OCI-LY7 (cell line): Measurements from ENCODE around the gene GM2A. TPM values are rescaled to one million over a fixed set of nuclear protein-coding genes. Genes with fewer than 3 reads are reported as not detected.

Experiments
- BruUV-seq: library from RNA; stranded (reverse); fragments of 400-500 nt; replicated peaks from 2 replicates; lab custom pipeline; 2021; lab: Mats Ljungman, UMichigan
- CTCF ChIA-PET: fragments of 300-600 bp; sonication (Branson Sonifier 250); formaldehyde crosslinking; loops from one replicate; lab custom pipeline; 2022; ENCODE audit warnings: antibody characterized with exemption; ENCODE audit not compliant: unreplicated experiment; lab: Charles Lee
- POLR2A ChIA-PET: fragments of 300-600 bp; sonication (Branson Sonifier 250); formaldehyde crosslinking; loops from one replicate; lab custom pipeline; 2022; ENCODE audit warnings: antibody characterized with exemption; lab: Charles Lee
- DNase-seq: peaks from one replicate; pipeline ENCODE4 v3.0.0-alpha.2; 2015; ENCODE audit warnings: low spot score
- H2AFZ ChIP-seq: fragments of 200-600 bp; sonication (generic), shearing (Covaris generic); 2 replicates; pipeline ENCODE4 v1.6.1; 2014; ENCODE audit warnings: mild to moderate bottlenecking, antibody characterized with exemption, low read length, moderate library complexity
- H3K27ac ChIP-seq: fragments of 200-600 bp; sonication (generic); 2 replicates; pipeline ENCODE4 v1.5.1; 2014; ENCODE audit warnings: mixed run types, low read depth, mild to moderate bottlenecking, moderate library complexity, low read length, inconsistent platforms; ENCODE audit not compliant: poor library complexity, severe bottlenecking
- H3K36me3 ChIP-seq: fragments of 200-600 bp; sonication (generic); 2 replicates; pipeline ENCODE4 v1.6.1; 2014; ENCODE audit warnings: mild to moderate bottlenecking, antibody characterized with exemption, low read length, moderate library complexity, mixed read lengths; ENCODE audit not compliant: insufficient read depth
- H3K4me1 ChIP-seq: fragments of 200-600 bp; sonication (generic); 2 replicates; pipeline ENCODE4 v1.5.1; 2014; ENCODE audit warnings: mild to moderate bottlenecking, low read length; ENCODE audit not compliant: insufficient read depth, poor library complexity, severe bottlenecking
- H3K4me2 ChIP-seq: fragments of 200-600 bp; sonication (generic); 2 replicates; pipeline ENCODE4 v1.6.1; 2014; ENCODE audit warnings: mild to moderate bottlenecking, low read length
- H3K4me3 ChIP-seq: fragments of 200-600 bp; sonication (generic); 2 replicates; pipeline ENCODE4 v1.5.1; 2014; ENCODE audit warnings: mild to moderate bottlenecking, low read depth, low read length; ENCODE audit not compliant: poor library complexity, severe bottlenecking
- H3K79me2 ChIP-seq: fragments of 200-600 bp; sonication (generic); 2 replicates; pipeline ENCODE4 v1.6.1; 2016; ENCODE audit warnings: low read depth, mild to moderate bottlenecking, low read length, moderate library complexity, mixed read lengths; ENCODE audit not compliant: insufficient read depth
- H3K9me2 ChIP-seq: fragments of 200-600 bp; sonication (generic); 2 replicates; pipeline ENCODE4 v1.6.1; 2016; ENCODE audit warnings: mild to moderate bottlenecking, low read length, mixed read lengths; ENCODE audit not compliant: insufficient read depth
- H3K9me3 ChIP-seq: fragments of 200-600 bp; sonication (generic); 2 replicates; pipeline ENCODE4 v1.6.1; 2014; ENCODE audit warnings: mild to moderate bottlenecking, mixed run types, low read length, mixed read lengths
- H4K20me1 ChIP-seq: fragments of 200-600 bp; sonication (generic); 2 replicates; pipeline ENCODE4 v1.6.1; 2014; ENCODE audit warnings: mild to moderate bottlenecking, antibody characterized with exemption, low read length, moderate library complexity, mixed read lengths; ENCODE audit not compliant: insufficient read depth
- CTCF ChIP-seq: fragments of 200-600 bp; sonication (generic); conservative IDR thresholded peaks from 2 replicates; pipeline ENCODE4 v1.5.1; 2014; ENCODE audit warnings: mild to moderate bottlenecking, antibody characterized with exemption, low read length, moderate library complexity, mixed read lengths
- EZH2phosphoT487 ChIP-seq: fragments of 200-600 bp; sonication (generic); IDR thresholded peaks from 2 replicates; pipeline ENCODE4 v1.6.1; 2018; ENCODE audit warnings: low read depth, borderline replicate concordance, mild to moderate bottlenecking, mixed run types, antibody characterized with exemption, low read length, moderate library complexity, mixed read lengths
- intact Hi-C: fragments of 100-400 bp; cut with micrococcal nuclease; formaldehyde crosslinking; loops from one replicate; pipeline ENCODE4 v1.10.0; 2022; ENCODE audit not compliant: unreplicated experiment
- total RNA-seq, 2 experiments: library from RNA; depleted of rRNA in 1 of 2; stranded (reverse); fragments of >200 nt in 1 of 2; shearing (Covaris generic) in 1 of 2; gene quantifications; 2 replicates each; pipeline ENCODE4 v1.2.3, GENCODE V29; 2014 to 2022

The GM2A gene
- total RNA-seq, 2 experiments from 2014 or later, result 52.4 to 64.5 TPM

- DNase-seq, result peak; percentile 28
- TF ChIP-seq EZH2phosphoT487, result no peak
- no peak for TF ChIP-seq CTCF
- Histone ChIP-seq H3K9me2 (no peaks in the 10 kb centered on the region), H3K4me2 (peak overlapping the region; percentile 87), H2AFZ (no peak overlapping the region), H3K79me2 (peaks cover 58% of the 10 kb centered on the region), H3K9me3 (no peaks in the 10 kb centered on the region), H3K27ac (peak overlapping the region; percentile 98), H3K36me3 (peaks cover 57% of the 10 kb centered on the region; the same call in 1 of the 2 replicates), H3K4me3 (peak overlapping the region; percentile 53), H3K4me1 (peaks cover 97% of the 10 kb centered on the region), H4K20me1 (peaks cover 5% of the 10 kb centered on the region; the same call in 1 of the 2 replicates)
- BruUV-seq, result no TSS peak
- POLR2A ChIA-PET, result interaction anchor here (0.6 to 15.6 kb wide), 10 partner anchors 7 to 237 kb away, joined by 3 to 272 read pairs (median 4); partner anchors contain the start of genes CCDC69 and GM2A
- intact Hi-C loops, result loop anchor here (2.0 kb wide), 2 partner anchors 51 to 65 kb away; no protein-coding TSS in a partner anchor
- CTCF ChIA-PET, result interaction anchor here (0.6 to 1.0 kb wide), 3 partner anchors 16 to 89 kb away, joined by 3 to 4 read pairs (median 3); no protein-coding TSS in a partner anchor
Observed at GRCh38 chr5:151215546-151215880, 37.5 kb upstream of the GM2A start.

- intact Hi-C loops, result no loop called here
Observed at GRCh38 chr5:151216781-151217180, 36.2 kb upstream of the GM2A start.

More at GRCh38 chr5:151216781-151217180, 36.2 kb upstream of the GM2A start:
- Histone ChIP-seq H3K9me3 (no peaks in the 10 kb centered on the region), H3K4me1 (peaks cover 97% of the 10 kb centered on the region), H3K36me3 (peaks cover 69% of the 10 kb centered on the region; the same call in 1 of the 2 replicates), H3K9me2 (no peaks in the 10 kb centered on the region), H3K27ac (peak overlapping the region; percentile 98), H3K4me2 (peak overlapping the region; percentile 42), H3K4me3 (peak overlapping the region; percentile 7), H3K79me2 (peaks cover 70% of the 10 kb centered on the region), H4K20me1 (peaks cover 5% of the 10 kb centered on the region; the same call in 1 of the 2 replicates), H2AFZ (no peak overlapping the region)
- DNase-seq, result no peak
- ChIA-PET POLR2A (interaction anchor here (6.5 to 15.6 kb wide), 2 partner anchors 6 to 16 kb away, joined by 80 to 272 read pairs; partner anchors contain the start of gene CCDC69), CTCF (interaction anchor here (1.0 kb wide), 1 partner anchor 91 kb away, joined by 4 read pairs; no protein-coding TSS in a partner anchor)
- no TSS peak for BruUV-seq
- TF ChIP-seq CTCF (no peak), EZH2phosphoT487 (no peak)
